GM23338 (cell line): Measurements from ENCODE around the gene TMEM185B. TPM values are rescaled to one million over a fixed set of nuclear protein-coding genes. Genes with fewer than 3 reads are reported as not detected.

Source experiments
- ATAC-seq: fragments of 200-7000 bp; cut with Tn5 transposase; 3 replicates; pipeline ENCODE4 v1.9.1; 2020
- DNase-seq: peaks from one replicate; pipeline ENCODE4 v3.0.0-alpha.2; 2015; ENCODE audit warnings: low spot score
- H2AFZ ChIP-seq: fragments of 200-600 bp; sonication (generic); 2 replicates; pipeline ENCODE4 v1.8.0; 2016; ENCODE audit warnings: antibody characterized with exemption, mild to moderate bottlenecking, moderate library complexity
- H3F3A ChIP-seq: fragments of 200-600 bp; sonication (generic); replicated peaks from 2 replicates; pipeline ENCODE4 v1.8.0; 2017; ENCODE audit warnings: antibody characterized with exemption, mixed run types, low read depth
- H3K27ac ChIP-seq: fragments of 200-600 bp; sonication (generic); 2 replicates; pipeline ENCODE4 v1.6.1; 2016; ENCODE audit warnings: low read depth
- H3K27me3 ChIP-seq: fragments of 200-600 bp; sonication (generic); 2 replicates; pipeline ENCODE4 v1.8.0; 2016; ENCODE audit warnings: mild to moderate bottlenecking, mixed run types, moderate library complexity; ENCODE audit not compliant: insufficient read depth
- H3K36me3 ChIP-seq: fragments of 200-600 bp; sonication (generic); 2 replicates; pipeline ENCODE4 v1.8.0; 2016; ENCODE audit warnings: mild to moderate bottlenecking; ENCODE audit not compliant: insufficient read depth
- H3K4me1 ChIP-seq: fragments of 200-600 bp; sonication (generic); 2 replicates; pipeline ENCODE4 v1.8.0; 2016; ENCODE audit warnings: mild to moderate bottlenecking, moderate library complexity; ENCODE audit not compliant: insufficient read depth
- H3K4me2 ChIP-seq: fragments of 200-600 bp; sonication (generic); 2 replicates; pipeline ENCODE4 v1.7.1; 2017; ENCODE audit warnings: mixed run types
- H3K4me3 ChIP-seq: fragments of 200-600 bp; sonication (generic); 2 replicates; pipeline ENCODE4 v1.6.1; 2016; ENCODE audit warnings: mixed run types
- H3K79me2 ChIP-seq: fragments of 200-600 bp; sonication (generic); replicated peaks from 2 replicates; pipeline ENCODE4 v1.8.0; 2017; ENCODE audit warnings: mild to moderate bottlenecking; ENCODE audit not compliant: insufficient read depth
- H3K9me2 ChIP-seq: fragments of 200-600 bp; sonication (generic); 2 replicates; pipeline ENCODE4 v1.8.0; 2017; ENCODE audit not compliant: insufficient read depth
- H4K20me1 ChIP-seq: fragments of 200-600 bp; sonication (generic); replicated peaks from 2 replicates; pipeline ENCODE4 v1.8.0; 2017; ENCODE audit warnings: mild to moderate bottlenecking; ENCODE audit not compliant: insufficient read depth
- H3K27ac Mint-ChIP-seq: 2 replicates; pipeline ENCODE4 v1.8.0; 2020; ENCODE audit warnings: inconsistent platforms, mild to moderate bottlenecking, moderate library complexity, mixed read lengths
- H3K27me3 Mint-ChIP-seq: 3 replicates; pipeline ENCODE4 v1.8.0; 2022; ENCODE audit warnings: low read depth, mild to moderate bottlenecking, moderate library complexity, mixed read lengths, inconsistent platforms; ENCODE audit not compliant: insufficient read depth, poor library complexity
- H3K36me3 Mint-ChIP-seq: 3 replicates; pipeline ENCODE4 v1.8.0; 2021; ENCODE audit warnings: low read depth, mild to moderate bottlenecking, inconsistent platforms, moderate library complexity, mixed read lengths
- H3K4me1 Mint-ChIP-seq: 3 replicates; pipeline ENCODE4 v1.8.0; 2020; ENCODE audit warnings: mild to moderate bottlenecking, inconsistent platforms, mixed read lengths
- H3K4me3 Mint-ChIP-seq: 3 replicates; pipeline ENCODE4 v1.8.0; 2021; ENCODE audit warnings: moderate library complexity, mild to moderate bottlenecking, inconsistent platforms, mixed read lengths
- H3K9me3 Mint-ChIP-seq: 3 replicates; pipeline ENCODE4 v1.8.0; 2020; ENCODE audit warnings: moderate library complexity, mild to moderate bottlenecking, inconsistent platforms, mixed read lengths
- CREB1 ChIP-seq: fragments of 250-450 bp; sonication (Bioruptor Pico); IDR thresholded peaks from 2 replicates; pipeline ENCODE4 v1.5.0; 2020; ENCODE audit warnings: low read depth, mild to moderate bottlenecking, moderate library complexity
- CTCF ChIP-seq, 2 experiments: fragments of 200-600 bp in 1 of 2; sonication (generic) in 1 of 2; conservative IDR thresholded peaks; 2 replicates each; pipeline versions ENCODE4 v1.5.1 to v1.6.1; 2016 to 2017; ENCODE audit warnings: antibody characterized with exemption in 2 of 2, low read depth in 2 of 2, mild to moderate bottlenecking in 2 of 2, moderate library complexity in 1 of 2
- ETS1 ChIP-seq: IDR thresholded peaks from 2 replicates; pipeline ENCODE4 v1.6.1; 2016; ENCODE audit warnings: antibody characterized with exemption
- EZH2 ChIP-seq: fragments of 200-600 bp; sonication (generic); IDR thresholded peaks from one replicate; pipeline ENCODE4 v1.8.0; 2017; ENCODE audit warnings: antibody characterized with exemption, mild to moderate bottlenecking, low read depth; ENCODE audit not compliant: unreplicated experiment
- EZH2phosphoT487 ChIP-seq: fragments of 200-600 bp; sonication (generic); IDR thresholded peaks from one replicate; pipeline ENCODE4 v1.8.1; 2018; ENCODE audit warnings: antibody characterized with exemption; ENCODE audit not compliant: unreplicated experiment
- JUNB ChIP-seq: IDR thresholded peaks from one replicate; pipeline ENCODE4 v1.6.1; 2016; ENCODE audit warnings: antibody characterized with exemption; ENCODE audit not compliant: unreplicated experiment
- NANOG ChIP-seq: IDR thresholded peaks from 2 replicates; pipeline ENCODE4 v1.6.1; 2016; ENCODE audit warnings: antibody characterized with exemption, borderline replicate concordance
- POLR2AphosphoS5 ChIP-seq: IDR thresholded peaks from 2 replicates; pipeline ENCODE4 v1.6.1; 2016; ENCODE audit warnings: antibody characterized with exemption, low read depth
- REST ChIP-seq: IDR thresholded peaks from one replicate; pipeline ENCODE4 v1.6.1; 2018; ENCODE audit warnings: antibody characterized with exemption; ENCODE audit not compliant: unreplicated experiment
- STAT1 ChIP-seq: IDR thresholded peaks from one replicate; pipeline ENCODE4 v1.6.1; 2016; ENCODE audit warnings: antibody characterized with exemption; ENCODE audit not compliant: unreplicated experiment
- ZNF114 ChIP-seq: fragments of 250-450 bp; sonication (Bioruptor Pico); IDR thresholded peaks from 2 replicates; pipeline ENCODE4 v1.5.0; 2020; ENCODE audit warnings: mild to moderate bottlenecking, moderate library complexity
- ZNF331 ChIP-seq: fragments of 250-450 bp; sonication (Bioruptor Pico); IDR thresholded peaks from 2 replicates; pipeline ENCODE4 v1.5.0; 2020; ENCODE audit warnings: low read depth, mild to moderate bottlenecking, moderate library complexity
- ZNF462 ChIP-seq: fragments of 250-450 bp; sonication (Bioruptor Pico); IDR thresholded peaks from 2 replicates; pipeline ENCODE4 v1.5.0; 2020; ENCODE audit warnings: mild to moderate bottlenecking, moderate library complexity
- polyA plus RNA-seq: library from polyadenylated mRNA; unstranded; fragments of >200 nt; fragmentation: Nextera tagmentation; extraction: Ambion mirVana; gene quantifications from 2 replicates; pipeline ENCODE4 v1.2.1, GENCODE V29; 2016
- total RNA-seq: library from RNA; depleted of rRNA; stranded (reverse); fragments of >200 nt; shearing (Covaris generic); gene quantifications from 2 replicates; pipeline ENCODE4 v1.2.3, GENCODE V29; 2014

Gene TMEM185B
- total and polyA plus RNA-seq, 2 experiments from 2014 or later = 3.9 to 24.4 TPM

GRCh38 chr2:120243875-120244553 lies 20.8 kb upstream of the TMEM185B start:
- H3K4me3 ChIP-seq = no peak overlapping the region

More at GRCh38 chr2:120243875-120244553, 20.8 kb upstream of the TMEM185B start:
- no peaks in the 10 kb centered on the region for H3K79me2 ChIP-seq
- H3K4me1 ChIP-seq = peaks cover 27% of the 10 kb centered on the region
- no peak for TF ChIP-seq EZH2phosphoT487
- no peak for TF ChIP-seq CTCF (conservative IDR thresholded peaks at IDR 0.05; ENCODE audit: low read depth in 2 of 2)
- no peak for TF ChIP-seq ETS1
- no peak for TF ChIP-seq ZNF331 (CRISPR knock-in tag)
- TF ChIP-seq NANOG = no peak
- no peak for TF ChIP-seq ZNF114 (CRISPR knock-in tag)
- TF ChIP-seq ZNF462 (CRISPR knock-in tag) = no peak
- no peak for TF ChIP-seq CREB1
- TF ChIP-seq JUNB = no peak
- TF ChIP-seq EZH2 = no peak
- TF ChIP-seq REST = no peak
- TF ChIP-seq POLR2AphosphoS5 = no peak
- TF ChIP-seq STAT1 = no peak
- no peaks in the 10 kb centered on the region for H3K36me3 ChIP-seq
- no peaks in the 10 kb centered on the region for H4K20me1 ChIP-seq
- no peak overlapping the region for H2AFZ ChIP-seq
- no peaks in the 10 kb centered on the region for H3F3A ChIP-seq
- H3K4me1 Mint-ChIP-seq = peaks cover 44% of the 10 kb centered on the region
- H3K27me3 ChIP-seq = 0 out of 2 replicates have a peak, but pooled peaks cover 2% of the 10 kb centered on the region
- no peak overlapping the region for H3K27ac ChIP-seq
- ATAC-seq (no peak), DNase-seq (no peak)
- H3K4me2 ChIP-seq = no peak overlapping the region
- no peak overlapping the region for H3K27ac Mint-ChIP-seq
- no peaks in the 10 kb centered on the region; the same call in 2 of the 3 replicates for H3K9me3 Mint-ChIP-seq
- no peak overlapping the region for H3K4me3 Mint-ChIP-seq
- H3K36me3 Mint-ChIP-seq = 0 out of 3 replicates have a peak, but pooled peaks cover 3% of the 10 kb centered on the region
- peaks cover 20% of the 10 kb centered on the region for H3K27me3 Mint-ChIP-seq
- no peaks in the 10 kb centered on the region for H3K9me2 ChIP-seq
